H9 (cell line): ENCODE data around the gene LAP3. TPM values are rescaled to one million over a fixed set of nuclear protein-coding genes. Genes with fewer than 3 reads are reported as not detected.

Experiments used
- DNase-seq: peaks from one replicate; pipeline ENCODE4 v3.0.0-alpha.2; 2017
- H2AFZ ChIP-seq: one replicate; pipeline ENCODE4 v1.6.1; 2013; ENCODE audit warnings: mild to moderate bottlenecking, low read length, control low read depth, moderate library complexity
- H2AK5ac ChIP-seq: 2 replicates; pipeline ENCODE4 v1.6.1; 2013; ENCODE audit warnings: low read length, control low read depth, mixed read lengths; ENCODE audit not compliant: insufficient read length
- H2BK120ac ChIP-seq: one replicate; pipeline ENCODE4 v1.6.1; 2013; ENCODE audit warnings: low read depth, mild to moderate bottlenecking, low read length, control low read depth, inconsistent platforms; ENCODE audit not compliant: poor library complexity, severe bottlenecking
- H2BK12ac ChIP-seq: 2 replicates; pipeline ENCODE4 v1.6.1; 2013; ENCODE audit warnings: low read length, control low read depth, mixed read lengths, low read depth; ENCODE audit not compliant: insufficient read length
- H2BK15ac ChIP-seq: 2 replicates; pipeline ENCODE4 v1.6.1; 2013; ENCODE audit warnings: low read depth, low read length, control low read depth
- H2BK20ac ChIP-seq: one replicate; pipeline ENCODE4 v1.6.1; 2013; ENCODE audit warnings: low read depth, mild to moderate bottlenecking, low read length, control low read depth, inconsistent platforms; ENCODE audit not compliant: poor library complexity, severe bottlenecking
- H2BK5ac ChIP-seq: 2 replicates; pipeline ENCODE4 v1.6.1; 2013; ENCODE audit warnings: low read length, control low read depth, mixed read lengths; ENCODE audit not compliant: insufficient read length
- H3K14ac ChIP-seq: 2 replicates; pipeline ENCODE4 v1.6.1; 2013; ENCODE audit warnings: low read length, control low read depth; ENCODE audit not compliant: insufficient read depth
- H3K18ac ChIP-seq: 2 replicates; pipeline ENCODE4 v1.6.1; 2013; ENCODE audit warnings: low read depth, mild to moderate bottlenecking, mixed read lengths, low read length, control low read depth; ENCODE audit not compliant: insufficient read length
- H3K23ac ChIP-seq: 2 replicates; pipeline ENCODE4 v1.6.1; 2013; ENCODE audit warnings: low read length, control low read depth, mixed read lengths, low read depth; ENCODE audit not compliant: insufficient read length
- H3K23me2 ChIP-seq: 2 replicates; pipeline ENCODE4 v1.6.1; 2013; ENCODE audit warnings: low read depth, mild to moderate bottlenecking, mixed read lengths, low read length, control low read depth; ENCODE audit not compliant: insufficient read length, poor library complexity, severe bottlenecking
- H3K27ac ChIP-seq: 2 replicates; pipeline ENCODE4 v1.5.1; 2013; ENCODE audit warnings: low read length, control low read depth, mixed read lengths, low read depth; ENCODE audit not compliant: insufficient read length
- H3K27me3 ChIP-seq: 2 replicates; pipeline ENCODE4 v1.6.1; 2013; ENCODE audit warnings: low read length, control low read depth, inconsistent platforms; ENCODE audit not compliant: insufficient read depth
- H3K4ac ChIP-seq: 2 replicates; pipeline ENCODE4 v1.6.1; 2013; ENCODE audit warnings: low read depth, mild to moderate bottlenecking, control low read depth, inconsistent platforms, low read length, moderate library complexity
- H3K4me1 ChIP-seq: 2 replicates; pipeline ENCODE4 v1.6.1; 2013; ENCODE audit warnings: low read length, control low read depth, inconsistent platforms; ENCODE audit not compliant: insufficient read depth
- H3K4me2 ChIP-seq: 2 replicates; pipeline ENCODE4 v1.6.1; 2013; ENCODE audit warnings: low read length, control low read depth, mixed read lengths; ENCODE audit not compliant: insufficient read length, insufficient read depth
- H3K56ac ChIP-seq: 2 replicates; pipeline ENCODE4 v1.6.1; 2013; ENCODE audit warnings: low read depth, mild to moderate bottlenecking, mixed read lengths, low read length, control low read depth; ENCODE audit not compliant: insufficient read length
- H3K79me1 ChIP-seq: 2 replicates; pipeline ENCODE4 v1.6.1; 2013; ENCODE audit warnings: low read depth, mild to moderate bottlenecking, moderate library complexity, low read length, control low read depth, inconsistent platforms; ENCODE audit not compliant: insufficient read depth, poor library complexity, severe bottlenecking
- H3K79me2 ChIP-seq: 2 replicates; pipeline ENCODE4 v1.6.1; 2013; ENCODE audit warnings: low read length, control low read depth, inconsistent platforms; ENCODE audit not compliant: insufficient read depth
- H3K9ac ChIP-seq: 2 replicates; pipeline ENCODE4 v1.6.1; 2013; ENCODE audit warnings: low read length, control low read depth, mixed read lengths; ENCODE audit not compliant: insufficient read length; ENCODE audit errors: extremely low read depth
- H3K9me3 ChIP-seq: one replicate; pipeline ENCODE4 v1.6.1; 2013; ENCODE audit warnings: low read depth, low read length, inconsistent platforms; ENCODE audit not compliant: control insufficient read depth
- H3T11ph ChIP-seq: one replicate; pipeline ENCODE4 v1.6.1; 2013; ENCODE audit warnings: mild to moderate bottlenecking, low read length, control low read depth, inconsistent platforms
- H4K20me1 ChIP-seq: one replicate; pipeline ENCODE4 v1.6.1; 2013; ENCODE audit not compliant: control insufficient read depth, insufficient read length, insufficient read depth
- H4K5ac ChIP-seq: 2 replicates; pipeline ENCODE4 v1.6.1; 2013; ENCODE audit warnings: low read depth, mild to moderate bottlenecking, mixed read lengths, low read length, control low read depth; ENCODE audit not compliant: insufficient read length
- H4K8ac ChIP-seq: replicated peaks from 2 replicates; pipeline ENCODE4 v1.6.1; 2013; ENCODE audit warnings: low read length, control low read depth, mixed read lengths, low read depth; ENCODE audit not compliant: insufficient read length
- H4K91ac ChIP-seq: 2 replicates; pipeline ENCODE4 v1.6.1; 2013; ENCODE audit warnings: low read depth, mild to moderate bottlenecking, moderate library complexity, mixed read lengths, low read length, control low read depth; ENCODE audit not compliant: insufficient read length
- H3K27ac Mint-ChIP-seq, 3 experiments: 2 replicates in 2 of 3; 3 replicates in 1 of 3; pipeline ENCODE4 v1.8.0; 2020 to 2021; ENCODE audit warnings: mixed read lengths in 3 of 3, mild to moderate bottlenecking in 1 of 3, moderate library complexity in 1 of 3
- H3K27me3 Mint-ChIP-seq: 2 replicates; pipeline ENCODE4 v1.8.0; 2021; ENCODE audit warnings: low read depth, mild to moderate bottlenecking, moderate library complexity, mixed read lengths
- H3K36me3 Mint-ChIP-seq, 3 experiments: 2 replicates in 2 of 3; 3 replicates in 1 of 3; pipeline ENCODE4 v1.8.0; 2020 to 2021; ENCODE audit warnings: low read depth in 3 of 3, mixed read lengths in 3 of 3; ENCODE audit not compliant: insufficient read depth in 1 of 3
- H3K4me1 Mint-ChIP-seq, 2 experiments: 2 replicates each; pipeline ENCODE4 v1.8.0; 2020; ENCODE audit warnings: mixed read lengths in 2 of 2
- H3K4me3 Mint-ChIP-seq, 2 experiments: 2 replicates in 1 of 2; 3 replicates in 1 of 2; pipeline ENCODE4 v1.8.0; 2020 to 2021; ENCODE audit warnings: mild to moderate bottlenecking in 2 of 2, mixed read lengths in 2 of 2, moderate library complexity in 1 of 2
- H3K9me3 Mint-ChIP-seq, 2 experiments: 2 replicates in 1 of 2; 3 replicates in 1 of 2; pipeline ENCODE4 v1.8.0; 2020; ENCODE audit warnings: mild to moderate bottlenecking in 2 of 2, mixed read lengths in 2 of 2, moderate library complexity in 1 of 2
- CTCF ChIP-seq: fragments of 200-600 bp; sonication (generic); conservative IDR thresholded peaks from 3 replicates; pipeline ENCODE4 v1.8.0; 2021; ENCODE audit warnings: antibody characterized with exemption, mild to moderate bottlenecking
- WGBS: extraction: QIAGEN DNeasy Blood & Tissue Kit; methylation state at CpG from one replicate; pipeline ENCODE4 v1.1.7; 2013; ENCODE audit warnings: missing lambda C conversion rate, low lambda C conversion rate, mixed read lengths; ENCODE audit not compliant: insufficient read length; ENCODE audit errors: extremely low coverage; 5-methylcytosine and 5-hydroxymethylcytosine counted together
- total RNA-seq: library from RNA; stranded (reverse); gene quantifications from 2 replicates; pipeline ENCODE4 v1.2.1, GENCODE V29; 2021

The LAP3 gene
- total RNA-seq, 1 experiment from 2014 or later = 53.2 TPM

GRCh38 chr4:17577665-17578481 is 875 bp downstream of the LAP3 start:
- H3K27me3 ChIP-seq = no peaks in the 10 kb centered on the region; the same call in 1 of the 2 replicates
- H2BK15ac ChIP-seq = no peak overlapping the region
- H2BK120ac ChIP-seq = no peak overlapping the region
- H2BK20ac ChIP-seq = no peak overlapping the region
- H2AFZ ChIP-seq = peak overlapping the region; percentile 36
- H3K79me2 ChIP-seq = no peaks in the 10 kb centered on the region
- no peak overlapping the region for H3K27ac ChIP-seq
- no peak overlapping the region for H2BK12ac ChIP-seq
- H4K91ac ChIP-seq = no peak overlapping the region
- H3K23ac ChIP-seq = no peak overlapping the region
- H3K56ac ChIP-seq = no peak overlapping the region
- no peak overlapping the region for H2AK5ac ChIP-seq
- no peak overlapping the region for H4K5ac ChIP-seq
- no CpG with 5 or more reads among the region's 33 CpGs for WGBS
- Mint-ChIP-seq H3K36me3 (peaks cover 8 to 32% (median 21%) of the 10 kb centered on the region in 3 experiments; a peak in 6 of 7 replicates), H3K4me1 (peaks cover 17% of the 10 kb centered on the region in 2 experiments), H3K9me3 (no peaks in the 10 kb centered on the region; a peak in 1 of 5 replicates), H3K4me3 (peak overlapping the region; percentile 82 to 90), H3K27ac (peak overlapping the region in 2 of 3 experiments; percentile 40 to 64; a peak in 2 of 7 replicates), H3K27me3 (peaks cover 6% of the 10 kb centered on the region; the same call in 1 of the 2 replicates)
- peaks cover 9% of the 10 kb centered on the region for H3K23me2 ChIP-seq
- no peak for DNase-seq
- H3K4me2 ChIP-seq = peak overlapping the region; percentile 96
- no peak overlapping the region for H2BK5ac ChIP-seq
- peak; percentile 37; the same call in 2 of the 3 replicates for TF ChIP-seq CTCF
- no peaks in the 10 kb centered on the region for H3K9me3 ChIP-seq
- no peak overlapping the region for H3T11ph ChIP-seq
- H3K4me1 ChIP-seq = no peaks in the 10 kb centered on the region; the same call in 1 of the 2 replicates
- H3K18ac ChIP-seq = no peak overlapping the region
- no peaks in the 10 kb centered on the region for H3K79me1 ChIP-seq
- H3K14ac ChIP-seq = peak overlapping the region; percentile 81
- no peak overlapping the region for H4K8ac ChIP-seq
- no peaks in the 10 kb centered on the region for H4K20me1 ChIP-seq
- no peak overlapping the region for H3K4ac ChIP-seq
- H3K9ac ChIP-seq = peak overlapping the region; percentile 37
